Peyer's patch (tissue), 4 donors: Measurements from ENCODE around the gene PLPPR5. TPM values are rescaled to one million over a fixed set of nuclear protein-coding genes. Genes with fewer than 3 reads are reported as not detected.

Experiments
- DNase-seq, 3 donors: peaks; one replicate each; pipeline ENCODE4 v3.0.0-alpha.2; 2017 to 2019
- H3K27ac ChIP-seq, 4 donors: fragments of 200-600 bp; sonication (generic); one replicate each; pipeline ENCODE4 v1.5.1; 2016 to 2019
- H3K27me3 ChIP-seq, 2 donors: fragments of 200-600 bp; sonication (generic); one replicate each; pipeline ENCODE4 v1.5.1; 2019
- H3K36me3 ChIP-seq, 3 donors: fragments of 200-600 bp; sonication (generic); one replicate each; pipeline ENCODE4 v1.5.1; 2016 to 2019
- H3K4me1 ChIP-seq, 4 donors: fragments of 200-600 bp; sonication (generic); one replicate each; pipeline ENCODE4 v1.5.1; 2016 to 2019
- H3K4me3 ChIP-seq, 4 donors: fragments of 200-600 bp; sonication (generic); 1 replicate in 3 of 4; 2 replicates in 1 of 4; pipeline ENCODE4 v1.5.1; 2016 to 2019; ENCODE audit warnings: mild to moderate bottlenecking in 1 of 4
- H3K9me3 ChIP-seq, 4 donors: fragments of 200-600 bp; sonication (generic); one replicate each; pipeline ENCODE4 v1.5.1; 2016 to 2019; ENCODE audit warnings: mild to moderate bottlenecking in 1 of 4
- CTCF ChIP-seq, 6 experiments: fragments of 450-650 bp in 4 of 6; fragments of 200-600 bp in 2 of 6; sonication (generic) in 1 of 6; IDR thresholded peaks; one replicate each; pipeline ENCODE4 v1.5.1; 2017 to 2019; ENCODE audit warnings: antibody characterized with exemption in 6 of 6, mild to moderate bottlenecking in 3 of 6, moderate library complexity in 1 of 6
- POLR2A ChIP-seq, 2 donors: fragments of 450-650 bp; IDR thresholded peaks; one replicate each; pipeline ENCODE4 v1.5.1; 2017; ENCODE audit warnings: antibody characterized with exemption in 2 of 2, mild to moderate bottlenecking in 2 of 2, moderate library complexity in 2 of 2
- small RNA-seq, 2 donors: library from RNA; depleted of rRNA; stranded (forward); fragments of <200 nt; gene quantifications; one replicate each; pipeline ENCODE3, GENCODE V24; 2016
- total RNA-seq, 4 donors: library from RNA; depleted of rRNA; stranded (reverse); fragments of >200 nt; gene quantifications; one replicate each; pipeline ENCODE4 v1.1.0, GENCODE V29; 2016

PLPPR5 gene
- total RNA-seq, 4 donors from 2014 or later = not detected

GRCh38 chr1:98865796-98866195, 138.9 kb downstream of the PLPPR5 start:
- Histone ChIP-seq H3K36me3 (no peaks in the 10 kb centered on the region), H3K9me3 (no peaks in the 10 kb centered on the region), H3K4me1 (no peaks in the 10 kb centered on the region), H3K27me3 (no peaks in the 10 kb centered on the region), H3K4me3 (no peak overlapping the region), H3K27ac (no peak overlapping the region)
- no peak for TF ChIP-seq POLR2A (IDR thresholded peaks at IDR 0.05)
- TF ChIP-seq CTCF (IDR thresholded peaks at IDR 0.05) = no peak
- no peak for DNase-seq

GRCh38 chr1:98860329-98860728, 144.3 kb downstream of the PLPPR5 start:
- Histone ChIP-seq H3K27ac (no peak overlapping the region), H3K9me3 (no peaks in the 10 kb centered on the region), H3K4me1 (no peaks in the 10 kb centered on the region), H3K4me3 (no peak overlapping the region), H3K27me3 (no peaks in the 10 kb centered on the region), H3K36me3 (no peaks in the 10 kb centered on the region)
- no peak for TF ChIP-seq CTCF (IDR thresholded peaks at IDR 0.05)
- no peak for TF ChIP-seq POLR2A (IDR thresholded peaks at IDR 0.05)
- no peak for DNase-seq

GRCh38 chr1:98854137-98854536, 150.5 kb downstream of the PLPPR5 start:
- Histone ChIP-seq H3K36me3 (no peaks in the 10 kb centered on the region), H3K9me3 (no peaks in the 10 kb centered on the region), H3K4me1 (no peaks in the 10 kb centered on the region), H3K27me3 (no peaks in the 10 kb centered on the region), H3K4me3 (no peak overlapping the region), H3K27ac (no peak overlapping the region)
- TF ChIP-seq CTCF (IDR thresholded peaks at IDR 0.05) (no peak), POLR2A (IDR thresholded peaks at IDR 0.05) (no peak)
- no peak for DNase-seq

GRCh38 chr1:98849969-98850636, 154.6 kb downstream of the PLPPR5 start:
- H3K4me1 ChIP-seq = no peaks in the 10 kb centered on the region
- H3K9me3 ChIP-seq = no peaks in the 10 kb centered on the region
- H3K4me3 ChIP-seq = no peak overlapping the region
- H3K27ac ChIP-seq = no peak overlapping the region
- no peaks in the 10 kb centered on the region for H3K27me3 ChIP-seq
- DNase-seq = no peak
- TF ChIP-seq POLR2A (IDR thresholded peaks at IDR 0.05) = no peak
- no peak for TF ChIP-seq CTCF (IDR thresholded peaks at IDR 0.05)
- H3K36me3 ChIP-seq = no peaks in the 10 kb centered on the region

- TF ChIP-seq CTCF (IDR thresholded peaks at IDR 0.05) (no peak), POLR2A (IDR thresholded peaks at IDR 0.05) (no peak)
- Histone ChIP-seq H3K36me3 (no peaks in the 10 kb centered on the region), H3K9me3 (no peaks in the 10 kb centered on the region), H3K27me3 (no peaks in the 10 kb centered on the region), H3K4me1 (no peaks in the 10 kb centered on the region), H3K27ac (no peak overlapping the region), H3K4me3 (no peak overlapping the region)
- DNase-seq = no peak
Observed at GRCh38 chr1:98842241-98842640, 162.4 kb downstream of the PLPPR5 start.

Small RNA genes lying within 50 kb of the gene (small RNA-seq; reads per million reads assigned to genes)
- gene AL445433.1 = 0 reads per million in 2 donors
